K562 (cell line): ENCODE data around the gene NR1D1. TPM values are rescaled to one million over a fixed set of nuclear protein-coding genes. Genes with fewer than 3 reads are reported as not detected.
A peak's percentile ranks its signal among the peaks of the same experiment; 100 is the strongest.

ENCODE experiments used
- ATF4 ChIP-seq: fragments of 450-650 bp; formaldehyde crosslinking; IDR thresholded peaks from 2 replicates; pipeline ENCODE4 v1.4.0; 2022; ENCODE audit warnings: mild to moderate bottlenecking, moderate library complexity
- FOS ChIP-seq: IDR thresholded peaks from 3 replicates; pipeline ENCODE4 v1.6.1; 2011; ENCODE audit not compliant: insufficient read length; ENCODE audit errors: extremely low read depth
- GTF2F1 ChIP-seq: IDR thresholded peaks from 2 replicates; pipeline ENCODE4 v1.6.1; 2011; ENCODE audit warnings: low read depth, low read length, improper control_type of control experiment
- HNRNPK ChIP-seq: fragments of 200-400 bp; formaldehyde crosslinking; IDR thresholded peaks from one replicate; pipeline ENCODE4 v1.6.1; 2018; ENCODE audit warnings: mild to moderate bottlenecking, low read depth, low read length; ENCODE audit not compliant: poor library complexity, severe bottlenecking
- PBX2 ChIP-seq, 2 experiments: IDR thresholded peaks in 1 of 2; conservative IDR thresholded peaks in 1 of 2; 2 replicates each; pipeline ENCODE4 v1.6.1; 2016; ENCODE audit warnings: low read depth in 2 of 2, mild to moderate bottlenecking in 1 of 2, missing compliant biosample characterization in 1 of 2, missing genetic modification characterization in 1 of 2, moderate library complexity in 1 of 2
- POLR2A ChIP-seq: fragments of 450-650 bp; conservative IDR thresholded peaks from 2 replicates; pipeline ENCODE4 v1.6.1; 2016
- POLR2AphosphoS5 ChIP-seq: IDR thresholded peaks from 2 replicates; pipeline ENCODE4 v1.6.1; 2011; ENCODE audit warnings: mild to moderate bottlenecking, low read depth, low read length, moderate library complexity; ENCODE audit not compliant: control insufficient read depth, insufficient read depth
- POLR2B ChIP-seq: fragments of 450-650 bp; IDR thresholded peaks from 2 replicates; pipeline ENCODE4 v1.6.1; 2018; ENCODE audit warnings: low read depth; ENCODE audit not compliant: partially characterized antibody
- RERE ChIP-seq: sonication (generic); formaldehyde crosslinking; IDR thresholded peaks from 2 replicates; pipeline ENCODE4 v1.8.0; 2023; ENCODE audit warnings: missing genetic modification reagents, mild to moderate bottlenecking, borderline replicate concordance
- SMAD3 ChIP-seq: fragments of 450-650 bp; formaldehyde crosslinking; conservative IDR thresholded peaks from 2 replicates; pipeline ENCODE4 v1.4.0; 2020; ENCODE audit warnings: mild to moderate bottlenecking
- SMARCC2 ChIP-seq: fragments of 450-650 bp; IDR thresholded peaks from 2 replicates; pipeline ENCODE4 v1.6.1; 2017; ENCODE audit warnings: antibody characterized with exemption, moderate library complexity, mild to moderate bottlenecking, low read depth
- USF1 ChIP-seq: sonication (generic); formaldehyde crosslinking; IDR thresholded peaks from 2 replicates; pipeline ENCODE4 v1.9.0; 2022; ENCODE audit warnings: mild to moderate bottlenecking, missing genetic modification reagents
- ZBTB43 ChIP-seq: sonication (generic); formaldehyde crosslinking; IDR thresholded peaks from 2 replicates; pipeline ENCODE4 v1.8.0; 2023; ENCODE audit warnings: mild to moderate bottlenecking, missing genetic modification reagents
- ZC3H4 ChIP-seq: sonication (generic); formaldehyde crosslinking; IDR thresholded peaks from 2 replicates; pipeline ENCODE4 v1.9.0; 2021; ENCODE audit warnings: missing genetic modification reagents, borderline replicate concordance
- ZNF121 ChIP-seq: sonication (generic); formaldehyde crosslinking; conservative IDR thresholded peaks from 2 replicates; pipeline ENCODE4 v1.8.0; 2022; ENCODE audit warnings: missing genetic modification reagents
- ZNF764 ChIP-seq: fragments of 250-450 bp; sonication (Bioruptor Pico); IDR thresholded peaks from 2 replicates; pipeline ENCODE4 v1.4.0; 2020; ENCODE audit warnings: low read depth, mild to moderate bottlenecking, moderate library complexity
- polyA plus RNA-seq, 8 experiments: library from polyadenylated mRNA; depleted of rRNA in 4 of 8; stranded (reverse) in 5 of 8; unstranded in 3 of 8; fragments of >200 nt; fragmentation: Nextera tagmentation in 2 of 8; fragmentation: Illumina TruSeq in 1 of 8; extraction: Ambion mirVana in 2 of 8; extraction: Trizol in 1 of 8; gene quantifications; 2 replicates each; pipeline versions ENCODE4 v1.2.1 to v1.2.3, GENCODE V29; 2011 to 2014; ENCODE audit warnings: inconsistent platforms in 1 of 8, missing spikeins in 1 of 8
- total RNA-seq, 7 experiments: library from RNA; depleted of rRNA in 6 of 7; stranded (reverse); fragments of >200 nt in 6 of 7; fragmentation: Illumina TruSeq in 2 of 7; extraction: Trizol in 2 of 7; gene quantifications; 2 replicates each; pipeline versions ENCODE4 v1.2.1 to v1.2.3, GENCODE V29; 2011 to 2021; ENCODE audit warnings: low replicate concordance in 1 of 7

The NR1D1 gene
- total and polyA plus RNA-seq, 9 of the 15 experiments (the other 6 are each of a cell fraction or from before 2014, with no cell fraction given): 0.25 to 7.7 (median 0.65) TPM

- TF ChIP-seq RERE (CRISPR knock-in tag): no peak
- TF ChIP-seq ATF4 (CRISPR knock-in tag): no peak
- TF ChIP-seq POLR2B: peak; percentile 13
- peak; percentile 67; the same call in 1 of the 2 replicates for TF ChIP-seq SMARCC2
- peak; percentile 94 for TF ChIP-seq USF1
- no peak; the same call in 1 of the 2 replicates for TF ChIP-seq POLR2A
- no peak; the same call in 1 of the 2 replicates for TF ChIP-seq GTF2F1
- no peak for TF ChIP-seq HNRNPK
- TF ChIP-seq ZNF764 (CRISPR knock-in tag): no peak
- no peak for TF ChIP-seq ZBTB43 (CRISPR knock-in tag)
- no peak for TF ChIP-seq SMAD3 (CRISPR knock-in tag)
- TF ChIP-seq POLR2AphosphoS5: no peak; the same call in 1 of the 2 replicates
- peak; percentile 28 for TF ChIP-seq FOS
- no peak for TF ChIP-seq ZC3H4 (CRISPR knock-in tag)
- TF ChIP-seq PBX2 (CRISPR knock-in tag; IDR thresholded peaks at IDR 0.05; ENCODE audit: low read depth): no peak
- no peak for TF ChIP-seq PBX2 (tag; conservative IDR thresholded peaks at IDR 0.05; ENCODE audit: low read depth)
- no peak for TF ChIP-seq ZNF121 (CRISPR knock-in tag)
Observed at GRCh38 chr17:40100669-40101366, 429 bp upstream of the NR1D1 start (continued).
